PFSK-1 (cell line): ENCODE data around the gene HEATR9.

Experiments
- FOXP2 ChIP-seq: optimal IDR thresholded peaks from 2 replicates; pipeline ENCODE3; 2011; ENCODE audit warnings: borderline replicate concordance, control low read depth, inconsistent platforms; ENCODE audit not compliant: insufficient read depth; ENCODE audit errors: extremely low read length, extremely low read depth
- POLR2AphosphoS5 ChIP-seq: IDR thresholded peaks from 2 replicates; pipeline ENCODE4 v1.6.1; 2012; ENCODE audit warnings: low read depth, mild to moderate bottlenecking, control low read depth, low read length, moderate library complexity
- REST ChIP-seq, 2 experiments: IDR thresholded peaks; 2 replicates each; pipeline versions ENCODE4 v1.6.1 to v1.8.0; 2011 to 2012; ENCODE audit warnings: low read depth in 2 of 2, low read length in 2 of 2, control low read depth in 1 of 2, inconsistent platforms in 1 of 2, mild to moderate bottlenecking in 1 of 2, moderate library complexity in 1 of 2; ENCODE audit not compliant: insufficient read depth in 1 of 2
- SIN3A ChIP-seq: IDR thresholded peaks from 2 replicates; pipeline ENCODE4 v1.6.1; 2012; ENCODE audit warnings: mild to moderate bottlenecking, low read length, moderate library complexity, borderline replicate concordance; ENCODE audit not compliant: insufficient read depth
- TAF1 ChIP-seq: IDR thresholded peaks from 2 replicates; pipeline ENCODE4 v1.6.1; 2012; ENCODE audit warnings: low read length, control low read depth, borderline replicate concordance; ENCODE audit not compliant: insufficient read depth

The HEATR9 gene

GRCh38 chr17:35812456-35812855 is 56.2 kb downstream of the HEATR9 start:
- TF ChIP-seq FOXP2 (no peak), POLR2AphosphoS5 (no peak), TAF1 (no peak), SIN3A (no peak), REST (IDR thresholded peaks at IDR 0.05; ENCODE audit: insufficient read depth in 1 of 2, low read depth in 2 of 2, low read length in 2 of 2) (no peak)

- TF ChIP-seq SIN3A: no peak
- TF ChIP-seq POLR2AphosphoS5: no peak
- no peak for TF ChIP-seq REST (IDR thresholded peaks at IDR 0.05; ENCODE audit: insufficient read depth in 1 of 2, low read depth in 2 of 2, low read length in 2 of 2)
- no peak for TF ChIP-seq FOXP2
- TF ChIP-seq TAF1: no peak
Observed at GRCh38 chr17:35811759-35812158, 56.9 kb downstream of the HEATR9 start.

- TF ChIP-seq POLR2AphosphoS5: no peak; the same call in 1 of the 2 replicates
- TF ChIP-seq FOXP2: no peak
- TF ChIP-seq TAF1: no peak
- TF ChIP-seq REST (IDR thresholded peaks at IDR 0.05; ENCODE audit: insufficient read depth in 1 of 2, low read depth in 2 of 2, low read length in 2 of 2): no peak
- no peak for TF ChIP-seq SIN3A
Observed at GRCh38 chr17:35809855-35810461, 58.7 kb downstream of the HEATR9 start.

- TF ChIP-seq POLR2AphosphoS5 (peak; percentile 98), REST (IDR thresholded peaks at IDR 0.05; ENCODE audit: insufficient read depth in 1 of 2, low read depth in 2 of 2, low read length in 2 of 2) (peak; percentile 36 to 74; a peak in 2 of 4 replicates), TAF1 (peak; percentile 88), FOXP2 (peak; percentile 49), SIN3A (no peak; the same call in 1 of the 2 replicates)
Observed at GRCh38 chr17:35808962-35809854, 59.5 kb downstream of the HEATR9 start, which contains the start of gene TAF15. TAF15 (plus strand) TSS chr17:35809484; CDS start chr17:35809570, 86 bp downstream.
